Gastrocnemius medialis (tissue), 4 donors: Measurements from ENCODE around the gene PHF2. TPM values are rescaled to one million over a fixed set of nuclear protein-coding genes. Genes with fewer than 3 reads are reported as not detected.

Source experiments
- ATAC-seq, 2 donors: fragments of 150-250 bp; one replicate each; pipeline ENCODE4 v1.9.1; 2016
- DNase-seq, 2 donors: peaks; one replicate each; pipeline ENCODE4 v3.0.0-alpha.2; 2019
- H3K27ac ChIP-seq, 4 donors: fragments of 200-600 bp; sonication (generic); 1 replicate in 1 of 4; 2 replicates in 3 of 4; pipeline ENCODE4 v1.5.1; 2016 to 2018; ENCODE audit warnings: mild to moderate bottlenecking in 2 of 4, moderate library complexity in 1 of 4
- H3K27me3 ChIP-seq, 3 donors: fragments of 200-600 bp; sonication (generic) in 2 of 3; 1 replicate in 1 of 3; 2 replicates in 2 of 3; pipeline versions ENCODE4 v1.5.1 to v1.6.0; 2016 to 2019; ENCODE audit warnings: mild to moderate bottlenecking in 1 of 3, moderate library complexity in 1 of 3
- H3K36me3 ChIP-seq, 2 donors: fragments of 200-600 bp; sonication (generic) in 1 of 2; one replicate each; pipeline ENCODE4 v1.5.1; 2017 to 2018
- H3K4me1 ChIP-seq, 2 donors: fragments of 200-600 bp; sonication (generic) in 1 of 2; one replicate each; pipeline ENCODE4 v1.5.1; 2016 to 2017; ENCODE audit warnings: mild to moderate bottlenecking in 2 of 2
- H3K4me3 ChIP-seq, 4 donors: fragments of 200-600 bp; sonication (generic) in 3 of 4; 1 replicate in 1 of 4; 2 replicates in 3 of 4; pipeline ENCODE4 v1.5.1; 2016 to 2019; ENCODE audit warnings: mild to moderate bottlenecking in 2 of 4
- H3K9me3 ChIP-seq, 3 donors: fragments of 200-600 bp; sonication (generic) in 2 of 3; 1 replicate in 1 of 3; 2 replicates in 2 of 3; pipeline ENCODE4 v1.5.1; 2016 to 2019
- CTCF ChIP-seq, 5 experiments: fragments of 450-650 bp in 3 of 5; fragments of 200-600 bp in 2 of 5; sonication (generic) in 2 of 5; IDR thresholded peaks in 4 of 5; conservative IDR thresholded peaks in 1 of 5; 1 replicate in 4 of 5; 2 replicates in 1 of 5; pipeline ENCODE4 v1.5.1; 2016 to 2019; ENCODE audit warnings: antibody characterized with exemption in 5 of 5, mild to moderate bottlenecking in 3 of 5, moderate library complexity in 3 of 5
- POLR2A ChIP-seq, 2 donors: fragments of 450-650 bp; IDR thresholded peaks; one replicate each; pipeline ENCODE4 v1.6.1; 2017; ENCODE audit warnings: antibody characterized with exemption in 2 of 2, mild to moderate bottlenecking in 2 of 2, moderate library complexity in 2 of 2
- in situ Hi-C, 4 donors: fragments of 200-750 bp; cut with MboI; loops; one replicate each; pipeline versions ENCODE4 v1.15.0 to v1.8.0; 2017; ENCODE audit warnings: low sequenced_read_pairs in 4 of 4
- intact Hi-C: fragments of 100-400 bp; cut with DNase I; formaldehyde crosslinking; loops from one replicate; pipeline ENCODE4 v1.15.1; 2023; ENCODE audit warnings: low total_unique reads
- total RNA-seq, 4 donors: library from RNA; depleted of rRNA; stranded (reverse); fragments of >200 nt; gene quantifications; one replicate each; pipeline versions ENCODE4 v1.1.0 to v1.2.3, GENCODE V29; 2016

The PHF2 gene
- total RNA-seq, 4 donors from 2014 or later, result 18.8 to 24.3 (median 21.9) TPM

GRCh38 chr9:93713716-93714115, 137.3 kb downstream of the PHF2 start:
- Histone ChIP-seq H3K4me1 (peaks cover 0 to 2% of the 10 kb centered on the region in 2 donors), H3K27ac (no peak overlapping the region), H3K36me3 (no peaks in the 10 kb centered on the region), H3K27me3 (no peaks in the 10 kb centered on the region), H3K4me3 (no peak overlapping the region), H3K9me3 (no peaks in the 10 kb centered on the region)
- no peak for TF ChIP-seq POLR2A (IDR thresholded peaks at IDR 0.05)
- TF ChIP-seq CTCF (IDR thresholded peaks at IDR 0.05 in 4 of 5, conservative IDR thresholded peaks at IDR 0.05 in 1 of 5), result no peak
- in situ Hi-C loops (no loop called here), intact Hi-C loops (no loop called here)
- ATAC-seq, result no peak
- no peak for DNase-seq

DNA sequence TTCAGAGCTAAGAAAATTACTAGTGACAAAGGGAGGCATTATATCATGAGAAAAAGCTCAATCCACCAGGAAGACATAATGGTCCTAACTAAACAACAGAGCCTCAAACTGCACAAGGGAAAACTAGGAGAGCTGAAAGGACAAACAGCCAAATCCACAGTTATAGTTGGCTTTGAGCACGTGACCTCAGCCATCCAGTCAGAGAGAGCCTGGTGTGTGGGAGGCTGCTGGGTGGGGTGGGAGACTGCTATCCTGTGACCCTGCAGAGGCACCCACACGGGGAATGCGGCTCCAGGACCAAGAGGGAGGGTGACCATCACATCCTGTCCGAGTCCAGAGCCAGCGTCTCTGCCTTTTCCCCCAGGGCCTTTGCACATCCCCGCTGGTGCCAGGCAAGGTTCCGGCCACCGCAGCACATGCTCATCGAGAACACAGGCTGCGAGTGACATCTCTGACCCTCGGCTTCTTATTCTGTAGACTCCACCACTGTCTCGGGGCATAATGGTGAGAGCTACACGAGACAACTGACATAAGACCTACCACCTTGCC, 145.1 kb downstream of the PHF2 start:
- H3K4me3 ChIP-seq, result no peak overlapping the region
- TF ChIP-seq CTCF (IDR thresholded peaks at IDR 0.05 in 4 of 5, conservative IDR thresholded peaks at IDR 0.05 in 1 of 5), result no peak
- no peak for TF ChIP-seq POLR2A (IDR thresholded peaks at IDR 0.05)
- ATAC-seq (no peak), DNase-seq (no peak)
- intact Hi-C loops, result no loop called here
- no peaks in the 10 kb centered on the region for H3K9me3 ChIP-seq
- in situ Hi-C loops, result no loop called here
- H3K4me1 ChIP-seq, result no peaks in the 10 kb centered on the region
- H3K27me3 ChIP-seq, result no peaks in the 10 kb centered on the region
- no peak overlapping the region for H3K27ac ChIP-seq
- no peaks in the 10 kb centered on the region for H3K36me3 ChIP-seq

- in situ Hi-C loops, result no loop called here
- no peak for ATAC-seq
- no peaks in the 10 kb centered on the region for H3K9me3 ChIP-seq
Observed at GRCh38 chr9:93724852-93725251, 148.5 kb downstream of the PHF2 start.

DNA sequence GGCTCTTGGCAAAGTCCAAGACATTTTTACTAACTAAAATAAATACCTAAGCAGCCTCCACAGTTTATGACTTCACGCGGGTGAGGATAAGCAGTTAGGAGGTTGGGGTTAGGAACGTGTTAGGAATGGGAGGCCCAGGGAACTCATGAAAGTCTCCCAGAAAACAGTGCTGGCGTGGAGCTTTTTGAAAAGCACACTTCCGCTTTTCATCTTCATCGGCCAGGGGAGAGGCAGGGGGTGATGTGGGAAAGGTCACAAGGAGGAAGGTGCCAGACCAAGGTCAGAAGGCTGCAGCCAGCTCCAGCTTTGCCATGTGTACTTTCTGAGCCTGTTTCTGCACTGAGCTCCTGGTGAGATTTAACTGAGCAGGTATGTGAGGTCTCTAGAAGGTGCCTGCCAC, 149.0 kb downstream of the PHF2 start:
- DNase-seq, result no peak
- no peak for ATAC-seq
- Histone ChIP-seq H3K27me3 (peaks cover 0 to 4% (median 0%) of the 10 kb centered on the region in 3 donors), H3K4me3 (no peak overlapping the region), H3K27ac (no peak overlapping the region), H3K4me1 (no peaks in the 10 kb centered on the region), H3K36me3 (no peaks in the 10 kb centered on the region), H3K9me3 (no peaks in the 10 kb centered on the region)
- TF ChIP-seq POLR2A (IDR thresholded peaks at IDR 0.05), result no peak
- TF ChIP-seq CTCF (IDR thresholded peaks at IDR 0.05 in 4 of 5, conservative IDR thresholded peaks at IDR 0.05 in 1 of 5), result no peak
- in situ Hi-C loops (no loop called here), intact Hi-C loops (no loop called here)

More at GRCh38 chr9:93724852-93725251, 148.5 kb downstream of the PHF2 start:
- no peak overlapping the region for H3K27ac ChIP-seq
- no peaks in the 10 kb centered on the region for H3K36me3 ChIP-seq
- no peak for DNase-seq
- H3K27me3 ChIP-seq, result peaks cover 0 to 4% (median 0%) of the 10 kb centered on the region in 3 donors
- no peak overlapping the region for H3K4me3 ChIP-seq
- no peak for TF ChIP-seq POLR2A (IDR thresholded peaks at IDR 0.05)
- no peak for TF ChIP-seq CTCF (IDR thresholded peaks at IDR 0.05 in 4 of 5, conservative IDR thresholded peaks at IDR 0.05 in 1 of 5)
- intact Hi-C loops, result no loop called here
- H3K4me1 ChIP-seq, result no peaks in the 10 kb centered on the region

- TF ChIP-seq CTCF (IDR thresholded peaks at IDR 0.05 in 4 of 5, conservative IDR thresholded peaks at IDR 0.05 in 1 of 5), result no peak
- TF ChIP-seq POLR2A (IDR thresholded peaks at IDR 0.05), result no peak
- in situ Hi-C loops (no loop called here), intact Hi-C loops (no loop called here)
- Histone ChIP-seq H3K4me3 (no peak overlapping the region), H3K4me1 (no peaks in the 10 kb centered on the region), H3K9me3 (no peaks in the 10 kb centered on the region), H3K36me3 (no peaks in the 10 kb centered on the region), H3K27me3 (peaks cover 0 to 7% (median 0%) of the 10 kb centered on the region in 3 donors), H3K27ac (no peak overlapping the region)
- ATAC-seq, result no peak
- DNase-seq, result no peak
Observed at GRCh38 chr9:93726147-93726546, 149.8 kb downstream of the PHF2 start.
